Gastroesophageal sphincter (tissue), 4 donors: Measurements from ENCODE around the gene BAK1. TPM values are rescaled to one million over a fixed set of nuclear protein-coding genes. Genes with fewer than 3 reads are reported as not detected.
"Not testable (repeated sequence)": the region's sequence is repeated elsewhere in the genome, so short reads cannot be mapped to it uniquely, and the experiment has no call there.

Source experiments
- ATAC-seq: fragments of 150-250 bp; one replicate; pipeline ENCODE4 v1.9.1; 2016; ENCODE audit warnings: mild to moderate bottlenecking, moderate library complexity
- H3K27ac ChIP-seq, 4 donors: fragments of 200-600 bp; sonication (generic) in 3 of 4; 1 replicate in 3 of 4; 2 replicates in 1 of 4; pipeline ENCODE4 v1.5.1; 2016 to 2019
- H3K27me3 ChIP-seq: fragments of 200-600 bp; sonication (generic); one replicate; pipeline ENCODE4 v1.5.1; 2019
- H3K36me3 ChIP-seq, 2 donors: fragments of 200-600 bp; sonication (generic); one replicate each; pipeline ENCODE4 v1.5.1; 2019; ENCODE audit warnings: control low read depth in 1 of 2
- H3K4me1 ChIP-seq, 3 donors: fragments of 200-600 bp; sonication (generic); 1 replicate in 2 of 3; 2 replicates in 1 of 3; pipeline ENCODE4 v1.5.1; 2016 to 2019; ENCODE audit warnings: control low read depth in 2 of 3
- H3K4me3 ChIP-seq, 2 donors: fragments of 200-600 bp; sonication (generic); one replicate each; pipeline ENCODE4 v1.5.1; 2019; ENCODE audit warnings: mild to moderate bottlenecking in 1 of 2, moderate library complexity in 1 of 2
- H3K9me3 ChIP-seq, 3 donors: fragments of 200-600 bp; sonication (generic); one replicate each; pipeline ENCODE4 v1.5.1; 2017 to 2019; ENCODE audit warnings: control low read depth in 2 of 3
- CTCF ChIP-seq, 4 experiments: fragments of 200-600 bp in 2 of 4; fragments of 450-650 bp in 2 of 4; sonication (generic) in 1 of 4; IDR thresholded peaks; one replicate each; pipeline ENCODE4 v1.5.1; 2017 to 2019; ENCODE audit warnings: antibody characterized with exemption in 4 of 4, mild to moderate bottlenecking in 2 of 4, moderate library complexity in 2 of 4
- EP300 ChIP-seq: sonication (generic); formaldehyde crosslinking; IDR thresholded peaks from one replicate; pipeline ENCODE4 v1.6.1; 2017; ENCODE audit warnings: antibody characterized with exemption, mild to moderate bottlenecking
- POLR2A ChIP-seq, 2 donors: fragments of 450-650 bp; IDR thresholded peaks; one replicate each; pipeline ENCODE4 v1.6.1; 2017; ENCODE audit warnings: antibody characterized with exemption in 2 of 2, mild to moderate bottlenecking in 2 of 2, moderate library complexity in 1 of 2
- POLR2AphosphoS5 ChIP-seq: sonication (generic); formaldehyde crosslinking; IDR thresholded peaks from one replicate; pipeline ENCODE4 v1.6.1; 2017; ENCODE audit warnings: antibody characterized with exemption
- WGBS, 2 donors: methylation state at CpG; one replicate each; pipeline ENCODE4 v1.1.5; 2018; ENCODE audit warnings: low coverage in 1 of 2; 5-methylcytosine and 5-hydroxymethylcytosine counted together
- total RNA-seq, 4 donors: library from RNA; depleted of rRNA; stranded (reverse); fragments of >200 nt; gene quantifications; one replicate each; pipeline ENCODE4 v1.1.0, GENCODE V29; 2016

The BAK1 gene
- total RNA-seq, 4 donors from 2014 or later: 7.3 to 14.3 (median 11.0) TPM

DNA sequence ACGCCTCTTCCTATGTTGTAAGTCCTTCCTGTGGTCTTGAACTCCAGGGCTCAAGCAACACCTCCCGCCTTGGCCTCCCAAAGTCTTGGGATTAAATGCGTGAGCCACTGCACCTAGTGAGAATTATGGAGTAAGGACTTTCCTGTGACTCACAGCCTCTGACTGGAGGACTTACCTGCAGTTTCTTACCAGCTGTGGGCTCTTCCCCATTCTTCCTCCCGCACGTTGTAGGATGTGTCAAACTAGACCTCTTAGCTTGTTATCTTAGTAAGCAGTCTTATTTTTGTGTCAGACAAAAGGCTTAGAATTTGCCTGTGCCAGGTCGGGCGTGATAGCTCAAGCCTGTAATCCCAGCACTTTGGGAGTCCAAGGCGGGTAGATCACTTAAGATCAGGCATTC is 30.9 kb downstream of the BAK1 start:
- H3K27ac ChIP-seq: no peak overlapping the region
- 86 to 100% methylated on average over 2 of the region's 8 CpGs for WGBS, 2 donors
- H3K9me3 ChIP-seq: no peaks in the 10 kb centered on the region
- no peak for TF ChIP-seq POLR2AphosphoS5
- TF ChIP-seq CTCF (IDR thresholded peaks at IDR 0.05): no peak
- no peak for TF ChIP-seq EP300
- no peak for TF ChIP-seq POLR2A (IDR thresholded peaks at IDR 0.05)
- ATAC-seq: no peak
- H3K27me3 ChIP-seq: peaks cover 6% of the 10 kb centered on the region
- H3K4me1 ChIP-seq: no peaks in the 10 kb centered on the region
- H3K4me3 ChIP-seq: no peak overlapping the region
- no peaks in the 10 kb centered on the region for H3K36me3 ChIP-seq

- H3K4me1 ChIP-seq: no peaks in the 10 kb centered on the region
- WGBS, 2 donors: 25 to 57% methylated on average over 2 of the region's 2 CpGs
- TF ChIP-seq EP300 (no peak), POLR2AphosphoS5 (no peak), POLR2A (IDR thresholded peaks at IDR 0.05) (no peak), CTCF (IDR thresholded peaks at IDR 0.05) (no peak)
- H3K36me3 ChIP-seq: no peaks in the 10 kb centered on the region
- no peak for ATAC-seq
- peaks cover 6% of the 10 kb centered on the region for H3K27me3 ChIP-seq
- H3K27ac ChIP-seq: no peak overlapping the region
- H3K4me3 ChIP-seq: no peak overlapping the region
- H3K9me3 ChIP-seq: no peaks in the 10 kb centered on the region
These were observed 32.6 kb downstream of the BAK1 start for GRCh38 chr6:33547499-33547898.

DNA sequence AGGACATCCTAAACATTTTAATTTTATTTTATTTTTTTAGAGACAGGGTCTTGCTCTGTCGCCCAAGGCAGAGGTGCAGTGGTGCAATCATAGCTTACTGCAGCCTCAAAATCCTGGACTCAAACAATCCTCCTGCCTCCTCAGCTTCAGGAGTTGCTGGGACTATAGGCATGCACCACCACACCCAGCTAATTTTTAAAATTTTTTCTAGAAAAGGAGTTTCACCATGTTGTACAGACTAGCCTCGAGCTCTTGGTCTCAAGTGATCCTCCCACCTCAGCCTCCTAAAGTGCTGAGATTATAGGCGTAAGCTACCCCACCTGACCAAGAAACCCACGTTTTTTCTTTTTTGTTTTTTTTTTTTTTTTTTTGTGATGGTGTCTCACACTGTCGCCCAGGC is 33.3 kb downstream of the BAK1 start:
- peaks cover 6% of the 10 kb centered on the region for H3K27me3 ChIP-seq
- no peaks in the 10 kb centered on the region for H3K4me1 ChIP-seq
- H3K9me3 ChIP-seq: no peaks in the 10 kb centered on the region
- 50 to 71% methylated on average over 2 to 5 of the region's 5 CpGs for WGBS, 2 donors
- no peak overlapping the region for H3K4me3 ChIP-seq
- ATAC-seq: no peak
- H3K36me3 ChIP-seq: no peaks in the 10 kb centered on the region
- TF ChIP-seq CTCF (IDR thresholded peaks at IDR 0.05): no peak
- no peak for TF ChIP-seq POLR2AphosphoS5
- TF ChIP-seq POLR2A (IDR thresholded peaks at IDR 0.05): no peak
- TF ChIP-seq EP300: no peak
- no peak overlapping the region for H3K27ac ChIP-seq

GRCh38 chr6:33545292-33545691 is 34.8 kb downstream of the BAK1 start:
- not testable (repeated sequence) for H3K4me1 ChIP-seq, H3K27me3 ChIP-seq, ATAC-seq, H3K36me3 ChIP-seq, H3K27ac ChIP-seq, H3K9me3 ChIP-seq, H3K4me3 ChIP-seq
- 75 to 84% methylated on average over 9 of the region's 11 CpGs for WGBS, 2 donors

DNA sequence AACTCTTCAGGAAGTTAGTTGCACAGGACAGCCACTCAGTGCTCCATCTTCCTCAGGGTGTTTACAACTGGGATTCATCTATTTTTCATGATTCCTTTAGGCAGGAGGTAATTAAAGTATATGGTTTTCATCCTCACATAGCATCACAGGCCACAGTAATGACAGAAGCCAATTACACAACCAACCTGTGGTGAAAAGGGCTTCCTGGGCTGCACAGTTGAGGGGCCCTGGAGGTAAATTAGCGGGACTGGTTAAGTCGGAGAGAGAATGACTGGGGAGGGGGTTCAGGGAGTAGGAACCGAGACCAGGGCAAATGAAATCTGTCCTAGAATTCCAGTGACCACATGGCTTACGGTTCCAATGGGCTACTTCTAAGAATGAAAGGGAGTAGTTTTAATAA is 37.0 kb downstream of the BAK1 start:
- Histone ChIP-seq H3K27ac (no peak overlapping the region), H3K9me3 (no peaks in the 10 kb centered on the region), H3K4me3 (no peak overlapping the region), H3K4me1 (no peaks in the 10 kb centered on the region), H3K27me3 (peaks cover 6% of the 10 kb centered on the region), H3K36me3 (no peaks in the 10 kb centered on the region)
- no peak for ATAC-seq
- WGBS, 2 donors: 65 to 92% methylated on average over 2 to 4 of the region's 4 CpGs
- TF ChIP-seq POLR2AphosphoS5: no peak
- no peak for TF ChIP-seq POLR2A (IDR thresholded peaks at IDR 0.05)
- no peak for TF ChIP-seq CTCF (IDR thresholded peaks at IDR 0.05)
- TF ChIP-seq EP300: no peak

GRCh38 chr6:33540768-33541167 is 39.3 kb downstream of the BAK1 start:
- ATAC-seq: no peak
- no peaks in the 10 kb centered on the region for H3K4me1 ChIP-seq
- no peaks in the 10 kb centered on the region for H3K27me3 ChIP-seq
- no peak overlapping the region for H3K27ac ChIP-seq
- H3K36me3 ChIP-seq: no peaks in the 10 kb centered on the region
- H3K4me3 ChIP-seq: no peak overlapping the region
- TF ChIP-seq POLR2AphosphoS5 (no peak), CTCF (IDR thresholded peaks at IDR 0.05) (no peak), POLR2A (IDR thresholded peaks at IDR 0.05) (no peak), EP300 (no peak)
- no CpG with 5 or more reads among the region's 1 CpG for WGBS, 2 donors
- H3K9me3 ChIP-seq: no peaks in the 10 kb centered on the region
